H1 (cell line): ENCODE results near the gene GABRA6.
"Not testable (repeated sequence)": the region's sequence is repeated elsewhere in the genome, so short reads cannot be mapped to it uniquely, and the experiment has no call there.

Experiments
- CEBPB ChIP-seq: IDR thresholded peaks from 2 replicates; pipeline ENCODE4 v1.6.1; 2012; ENCODE audit warnings: low read depth, low read length
- NANOG ChIP-seq: IDR thresholded peaks from 2 replicates; pipeline ENCODE4 v1.6.1; 2011; ENCODE audit warnings: low read length, low read depth, mild to moderate bottlenecking, inconsistent platforms; ENCODE audit not compliant: insufficient read depth, poor library complexity, severe bottlenecking
- SRF ChIP-seq: IDR thresholded peaks from 2 replicates; pipeline ENCODE4 v1.6.1; 2011; ENCODE audit warnings: mild to moderate bottlenecking, low read depth, low read length, moderate library complexity

DNA sequence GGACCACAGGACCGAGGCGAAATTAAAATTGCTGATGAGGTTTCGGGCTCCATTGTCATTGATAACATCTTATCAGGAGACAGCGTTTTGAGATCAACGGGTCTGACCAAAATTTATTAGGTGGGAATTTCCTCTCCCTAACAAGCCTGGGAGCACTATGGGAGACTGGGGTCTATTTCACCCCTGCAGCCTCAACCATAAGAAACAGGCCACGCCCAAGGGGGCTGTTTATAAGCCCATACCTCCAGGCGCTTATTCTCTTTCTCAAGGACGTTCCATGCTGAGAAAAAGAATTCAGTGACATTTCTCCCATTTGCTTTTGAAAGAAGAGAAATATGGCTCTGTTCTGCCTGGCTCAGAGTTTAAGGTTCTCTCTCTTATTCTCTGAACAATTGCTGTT lies 33.6 kb upstream of the GABRA6 start:
- not testable (repeated sequence) for TF ChIP-seq SRF, NANOG, CEBPB
